GM21825 (cell line): ENCODE results near the gene RAB9B.
"Not testable (repeated sequence)": the region's sequence is repeated elsewhere in the genome, so short reads cannot be mapped to it uniquely, and the experiment has no call there.

Source experiments
- ATAC-seq: cut with Tn5 transposase; IDR thresholded peaks from one replicate; pipeline ENCODE4 v1.9.1; 2021; ENCODE audit warnings: mild to moderate bottlenecking, moderate library complexity; ENCODE audit not compliant: unreplicated experiment

Gene RAB9B

GRCh38 chrX:103831803-103832544 lies at the start of gene RAB9B:
Gene RAB9B (minus strand): TSS chrX:103832257. CDS start chrX:103825784, 6,473 bp downstream.
- ATAC-seq: peak; percentile 56

- ATAC-seq: no peak
Measured at GRCh38 chrX:103879339-103879738, 47.3 kb upstream of the RAB9B start.

- no peak for ATAC-seq
Measured at GRCh38 chrX:103878466-103879122, 46.5 kb upstream of the RAB9B start.

- ATAC-seq: no peak
Measured at GRCh38 chrX:103877571-103877970, 45.5 kb upstream of the RAB9B start.

GRCh38 chrX:103864886-103865534 lies 33.0 kb upstream of the RAB9B start:
- ATAC-seq: no peak

- no peak for ATAC-seq
Measured at GRCh38 chrX:103864149-103864548, 32.1 kb upstream of the RAB9B start.

GRCh38 chrX:103861200-103861599 lies 29.1 kb upstream of the RAB9B start:
- ATAC-seq: no peak

- ATAC-seq: no peak
Measured at GRCh38 chrX:103849558-103849957, 17.5 kb upstream of the RAB9B start.

GRCh38 chrX:103847174-103847870 lies 15.3 kb upstream of the RAB9B start:
- ATAC-seq: no peak

GRCh38 chrX:103846386-103846785 lies 14.3 kb upstream of the RAB9B start:
- no peak for ATAC-seq

- ATAC-seq: peak; percentile 83
Measured at GRCh38 chrX:103845165-103845653, 13.2 kb upstream of the RAB9B start.

- ATAC-seq: no peak
Measured at GRCh38 chrX:103839404-103839803, 7.3 kb upstream of the RAB9B start.

GRCh38 chrX:103831342-103831802 lies 685 bp downstream of the RAB9B start:
- peak; percentile 85 for ATAC-seq

GRCh38 chrX:103830848-103831247 lies 1.2 kb downstream of the RAB9B start:
- no peak for ATAC-seq

- no peak for ATAC-seq
Measured at GRCh38 chrX:103828529-103828928, 3.5 kb downstream of the RAB9B start.

- ATAC-seq: no peak
Measured at GRCh38 chrX:103825881-103826280, 6.2 kb downstream of the RAB9B start.

- no peak for ATAC-seq
Measured at GRCh38 chrX:103823591-103823990, 8.5 kb downstream of the RAB9B start.

- not testable (repeated sequence) for ATAC-seq
Measured at GRCh38 chrX:103820802-103821201, 11.3 kb downstream of the RAB9B start.

- no peak for ATAC-seq
Measured at GRCh38 chrX:103818842-103819619, 13.0 kb downstream of the RAB9B start.

- no peak for ATAC-seq
Measured at GRCh38 chrX:103817502-103817901, 14.6 kb downstream of the RAB9B start.
